Activated CD8-positive, alpha-beta memory T cell treated with anti-CD3 and anti-CD28 coated beads for 24 hours (primary cell): ENCODE measurements around the gene EDARADD.
"Not testable (repeated sequence)": the region's sequence is repeated elsewhere in the genome, so short reads cannot be mapped to it uniquely, and the experiment has no call there.

Experiments
- DNase-seq: peaks from one replicate; pipeline ENCODE4 v3.0.0-alpha.2; 2020

The EDARADD gene

DNA sequence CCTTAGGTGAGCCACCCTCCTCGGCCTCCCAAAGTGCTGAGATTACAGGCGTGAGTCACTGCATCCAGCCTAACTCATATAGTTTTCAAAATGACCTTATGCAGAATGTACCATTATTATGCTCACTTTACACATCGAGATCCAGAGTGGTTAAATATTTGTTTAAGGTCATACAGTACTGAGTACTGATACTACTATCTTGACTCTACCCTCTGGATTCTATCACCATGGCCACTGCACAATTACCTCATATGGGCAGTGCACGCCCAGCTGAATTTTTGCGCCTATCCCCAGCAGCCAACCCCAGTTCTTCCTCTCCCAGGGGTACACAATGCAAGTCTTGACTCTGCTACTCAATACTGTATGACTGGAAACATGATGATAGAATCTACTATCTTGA, 56.7 kb downstream of the EDARADD start:
- no peak for DNase-seq

DNA sequence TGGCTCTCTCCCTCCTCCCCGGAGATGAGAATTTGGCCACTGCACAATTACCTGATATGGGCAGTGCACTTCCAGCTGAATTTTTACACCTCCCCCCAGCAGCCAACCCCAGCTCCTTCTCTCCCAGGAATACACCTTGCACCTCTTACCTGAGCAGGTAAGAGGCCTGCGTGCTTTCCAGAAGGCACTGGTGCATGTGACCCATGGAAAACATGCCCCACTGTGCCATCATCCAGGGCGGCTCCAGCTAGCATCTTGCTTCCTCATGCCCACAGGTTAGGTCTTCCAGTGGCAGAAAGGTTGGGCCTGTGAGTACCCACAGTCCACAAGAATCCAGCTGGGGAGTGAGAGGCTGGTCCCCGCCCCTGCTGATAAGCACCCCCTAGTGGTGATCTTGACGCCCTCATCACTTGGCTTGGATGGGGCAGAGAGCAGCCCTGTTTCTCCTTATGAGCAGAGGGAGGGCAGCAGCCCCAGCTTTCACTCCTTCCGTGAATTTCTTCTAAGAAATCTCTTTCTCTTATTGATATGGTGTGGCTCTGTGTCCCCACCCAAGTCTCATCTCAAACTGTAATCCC, 57.8 kb downstream of the EDARADD start:
- DNase-seq: peak; percentile 68

DNA sequence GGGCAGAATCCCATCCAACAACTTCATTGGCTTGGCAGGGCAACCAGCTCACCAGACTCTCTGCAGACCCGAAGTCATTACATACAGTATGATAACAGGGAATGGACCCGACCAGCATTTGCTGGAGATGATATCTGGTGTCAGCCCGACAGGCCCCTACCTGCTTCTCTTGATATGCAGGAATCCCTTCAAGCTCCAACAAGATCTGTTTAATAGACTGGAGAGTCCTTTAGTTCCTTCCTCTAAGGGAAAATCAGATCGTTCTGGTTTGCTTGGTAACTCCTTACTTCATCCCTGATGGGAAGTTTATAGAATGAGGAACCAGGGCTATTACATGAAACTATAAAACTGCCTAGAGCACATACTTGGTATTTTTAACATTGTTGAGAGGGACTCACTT, 61.2 kb downstream of the EDARADD start:
- no peak for DNase-seq

DNA sequence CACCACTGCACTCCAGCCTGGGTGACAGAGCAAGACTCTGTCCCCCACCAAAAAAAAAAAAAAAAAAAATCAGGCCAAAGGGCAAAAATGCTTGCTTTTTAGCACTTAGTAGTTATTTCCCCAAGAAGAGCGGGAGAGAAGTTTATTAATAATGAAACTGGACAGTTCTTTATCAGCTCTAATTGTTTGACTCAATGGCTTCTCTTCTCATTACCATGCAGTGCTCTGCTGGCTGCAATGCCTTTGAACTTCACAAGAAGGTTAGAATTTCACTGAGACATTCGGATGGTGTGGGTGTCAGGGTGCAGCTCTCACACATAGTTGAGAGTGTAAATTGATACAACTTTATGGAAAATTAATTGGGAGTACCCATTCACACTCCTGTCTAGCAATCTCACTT, 63.7 kb downstream of the EDARADD start:
- DNase-seq: no peak

- no peak for DNase-seq
Measured at GRCh38 chr1:236458996-236459395, 64.9 kb downstream of the EDARADD start.

DNA sequence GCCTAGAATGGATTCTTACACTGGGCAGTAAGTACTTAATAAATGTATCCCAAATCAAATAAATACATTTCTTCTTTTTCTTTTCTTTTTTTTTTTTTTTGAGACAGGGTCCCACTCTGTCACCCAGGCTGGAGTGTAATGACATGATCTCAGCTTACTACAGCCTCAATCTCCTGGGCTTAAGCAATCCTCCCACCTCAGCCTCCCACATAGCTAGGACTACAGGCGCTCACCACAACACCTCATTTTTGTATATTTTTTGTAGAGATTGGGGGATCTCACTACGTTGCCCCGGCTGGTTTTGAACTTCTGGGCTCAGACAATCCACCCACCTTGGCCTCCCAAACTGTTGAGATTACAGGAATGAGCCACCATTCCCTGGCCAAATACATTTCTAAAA, 66.0 kb downstream of the EDARADD start:
- DNase-seq: no peak

DNA sequence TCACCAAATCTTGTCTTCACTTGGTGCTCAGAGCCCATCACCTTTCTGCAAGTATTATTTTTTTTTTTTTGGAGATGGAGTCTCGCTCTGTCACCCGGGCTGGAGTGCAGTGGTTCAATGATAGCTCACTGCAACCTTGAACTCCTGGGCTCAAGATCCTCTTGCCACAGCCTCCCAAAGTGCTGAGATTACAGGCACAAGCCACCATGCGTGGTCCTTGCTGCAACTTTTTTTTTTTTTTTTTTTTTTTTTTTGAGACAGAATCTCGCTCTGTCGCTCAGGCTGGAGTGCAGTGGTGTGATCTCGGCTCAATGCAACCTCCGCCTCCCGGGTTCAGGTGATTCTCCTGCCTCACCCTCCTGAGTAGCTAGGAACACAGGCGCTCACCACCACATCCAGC, 70.1 kb downstream of the EDARADD start:
- DNase-seq: not testable (repeated sequence)

- DNase-seq: no peak
Measured at GRCh38 chr1:236465231-236465958, 71.3 kb downstream of the EDARADD start.

GRCh38 chr1:236465959-236466303, 71.8 kb downstream of the EDARADD start:
- no peak for DNase-seq

- DNase-seq: no peak
Measured at GRCh38 chr1:236467327-236467641, 73.2 kb downstream of the EDARADD start.

DNA sequence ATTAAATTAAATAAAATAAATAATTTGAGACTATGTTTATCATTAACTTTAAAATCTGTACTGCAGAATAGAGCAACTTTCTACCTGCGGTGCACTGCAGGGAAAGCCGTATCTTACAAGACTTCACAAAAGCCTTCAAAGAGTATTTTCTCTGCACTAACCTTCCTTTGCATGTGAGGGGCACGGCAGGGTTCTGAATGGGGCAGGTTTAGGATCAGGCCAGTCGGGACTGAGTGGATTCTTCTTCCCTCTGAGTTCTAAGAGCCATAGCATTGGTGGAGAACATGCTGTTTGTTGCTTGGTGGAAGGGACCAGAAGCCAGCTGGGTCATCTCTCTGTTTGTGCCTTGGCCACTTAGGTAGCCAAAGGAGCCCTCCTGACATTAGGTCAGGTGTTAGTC, 74.5 kb downstream of the EDARADD start:
- no peak for DNase-seq

GRCh38 chr1:236469466-236469865, 75.4 kb downstream of the EDARADD start:
- no peak for DNase-seq

DNA sequence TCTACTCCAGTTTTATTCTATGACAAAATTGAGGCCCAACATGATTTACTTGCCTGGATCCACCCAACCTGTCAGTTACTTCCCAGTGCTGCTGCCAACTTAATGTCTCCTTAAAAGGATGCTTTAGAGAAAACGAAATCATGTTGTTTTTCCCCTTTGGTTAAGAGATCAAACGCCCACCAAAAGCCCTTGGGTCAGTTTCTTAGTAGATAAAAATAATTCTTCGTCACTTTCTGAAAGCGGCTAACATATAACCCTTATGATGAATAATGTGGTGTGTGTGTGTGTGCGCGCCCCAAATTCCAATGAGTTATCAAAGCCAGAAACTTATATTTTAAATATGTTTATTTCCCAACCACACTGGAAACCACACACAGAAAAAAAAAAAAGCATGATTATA, 77.0 kb downstream of the EDARADD start:
- no peak for DNase-seq

DNA sequence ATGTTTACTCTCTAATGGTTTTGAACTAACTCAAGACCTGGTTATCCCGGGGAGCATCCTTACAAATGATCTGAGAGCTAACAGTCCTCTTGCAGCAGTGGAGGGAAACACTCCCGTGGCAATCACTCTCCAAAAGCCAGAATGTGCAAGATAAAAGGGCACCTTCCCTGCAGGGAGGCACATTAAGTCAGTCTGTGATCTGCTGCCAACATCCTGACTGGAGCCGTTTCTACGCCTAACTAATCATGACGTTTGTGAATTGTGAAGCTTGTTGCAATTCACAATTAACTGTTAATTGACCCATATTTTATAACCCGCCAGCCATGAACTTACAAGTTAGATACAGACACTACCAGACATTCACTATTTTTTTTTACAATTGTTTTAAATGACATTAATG, 77.6 kb downstream of the EDARADD start:
- DNase-seq: no peak

DNA sequence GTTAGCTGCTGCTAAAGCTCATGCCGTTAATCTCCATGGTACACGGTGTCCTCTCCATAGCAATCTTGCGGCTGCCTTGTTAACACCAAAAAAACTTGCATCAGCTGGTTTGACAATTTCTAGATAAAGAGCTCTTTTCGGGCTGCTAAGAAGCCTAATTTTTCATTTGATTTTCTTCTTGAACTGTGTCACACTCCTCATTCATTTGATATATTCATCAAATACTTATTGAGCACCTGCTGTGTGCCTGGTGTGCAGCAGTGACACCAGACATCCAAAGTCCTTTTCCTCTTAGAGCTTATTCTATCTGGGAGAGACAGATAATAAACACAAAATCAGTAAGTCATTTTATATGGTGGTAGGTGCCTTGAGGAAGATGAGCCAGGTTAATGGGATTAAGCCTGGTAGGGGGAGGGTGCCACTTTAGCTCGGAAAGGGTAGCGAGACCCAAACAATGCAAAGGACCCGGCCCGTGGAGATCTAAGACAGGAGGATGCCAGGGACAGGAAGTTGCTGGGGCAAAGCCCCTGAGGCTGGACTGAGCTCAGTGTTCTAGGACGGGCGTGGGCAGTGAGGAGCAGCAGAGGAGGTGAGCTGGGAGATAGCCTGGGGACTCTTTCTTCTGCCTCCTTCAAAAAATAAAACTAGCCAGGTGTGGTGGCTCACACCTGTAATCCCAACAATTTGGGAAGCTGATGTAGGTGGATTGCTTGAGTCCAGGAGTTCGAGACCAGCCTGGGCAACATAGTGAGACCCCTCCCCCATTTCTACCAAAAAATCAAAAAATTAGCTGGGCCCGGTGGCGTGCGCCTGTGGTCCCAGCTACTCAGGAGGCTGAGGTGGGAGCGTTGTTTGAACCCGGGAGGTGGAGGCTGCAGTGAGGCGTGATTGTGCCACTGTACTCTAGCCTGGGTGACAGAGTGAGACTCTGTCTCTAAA, 79.0 kb downstream of the EDARADD start:
- DNase-seq: no peak

DNA sequence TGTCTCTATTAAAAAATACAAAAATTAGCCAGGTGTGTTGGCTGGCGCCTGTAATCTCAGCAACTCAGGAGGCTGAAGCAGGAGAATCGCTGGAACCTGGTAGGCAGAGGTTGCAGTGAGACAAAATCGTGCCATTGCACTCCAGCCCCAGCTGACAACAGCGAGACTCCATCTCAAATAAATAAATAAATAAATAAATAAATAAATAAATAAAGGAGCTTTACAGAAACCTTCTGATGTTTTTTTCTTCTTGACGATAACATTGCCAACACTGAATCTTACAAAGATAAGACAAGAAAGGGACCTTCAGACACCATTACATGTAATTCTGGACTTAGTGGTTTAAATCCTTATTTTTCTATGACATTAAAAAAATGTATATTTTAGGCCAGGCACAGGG, 81.9 kb downstream of the EDARADD start:
- no peak for DNase-seq

- no peak for DNase-seq
Measured at GRCh38 chr1:236480758-236481436, 86.8 kb downstream of the EDARADD start.

- no peak for DNase-seq
Measured at GRCh38 chr1:236484310-236484971, 90.4 kb downstream of the EDARADD start.

DNA sequence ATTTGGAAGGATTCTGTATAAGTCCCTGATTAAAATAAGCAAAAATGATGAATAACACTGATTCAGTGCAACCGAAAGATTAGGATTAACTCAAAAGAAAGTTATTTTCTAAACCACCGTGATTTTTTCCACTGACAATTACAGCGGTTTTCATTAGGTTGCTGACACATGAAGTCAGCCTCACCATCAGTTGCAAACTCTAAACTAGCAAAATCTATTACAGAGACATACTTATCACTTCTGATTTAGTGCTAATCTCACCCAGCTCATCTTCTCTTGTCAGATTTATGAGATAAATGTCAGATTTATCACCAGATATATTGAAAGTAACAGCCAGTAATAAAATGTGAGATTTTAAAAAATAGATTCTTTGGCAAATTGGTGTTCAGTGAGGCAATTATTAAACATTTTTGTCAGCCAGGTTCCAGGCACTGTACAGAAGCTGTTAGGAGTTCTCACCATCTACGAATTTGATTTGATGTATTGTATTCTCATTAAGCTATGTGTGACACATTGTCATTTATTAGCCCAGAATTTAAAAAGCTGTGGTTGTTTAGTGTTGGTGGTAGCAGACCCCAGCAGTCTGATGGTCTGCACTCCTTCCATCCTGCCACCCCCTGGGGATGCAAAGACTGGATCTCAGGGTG, 92.4 kb downstream of the EDARADD start:
- no peak for DNase-seq

DNA sequence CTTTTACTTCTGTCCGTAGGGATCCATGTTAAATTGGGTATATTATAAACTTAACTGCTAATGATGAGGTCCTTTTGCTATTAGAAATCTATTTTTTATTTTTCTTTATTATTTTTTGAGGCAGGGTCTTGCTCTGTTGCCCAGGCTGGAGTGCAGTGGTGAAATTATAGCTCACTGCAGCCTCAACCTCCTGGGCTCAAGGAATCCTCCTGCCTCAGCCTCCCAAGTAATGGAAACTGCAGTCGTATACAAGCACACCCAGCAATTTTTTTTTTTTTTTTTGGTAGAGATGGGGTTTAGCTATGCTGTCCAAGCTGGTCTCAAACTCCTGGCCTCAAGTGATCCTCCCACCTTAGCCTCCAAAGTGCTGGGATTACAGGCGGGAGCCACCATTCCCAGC, 95.1 kb downstream of the EDARADD start:
- DNase-seq: not testable (repeated sequence)

DNA sequence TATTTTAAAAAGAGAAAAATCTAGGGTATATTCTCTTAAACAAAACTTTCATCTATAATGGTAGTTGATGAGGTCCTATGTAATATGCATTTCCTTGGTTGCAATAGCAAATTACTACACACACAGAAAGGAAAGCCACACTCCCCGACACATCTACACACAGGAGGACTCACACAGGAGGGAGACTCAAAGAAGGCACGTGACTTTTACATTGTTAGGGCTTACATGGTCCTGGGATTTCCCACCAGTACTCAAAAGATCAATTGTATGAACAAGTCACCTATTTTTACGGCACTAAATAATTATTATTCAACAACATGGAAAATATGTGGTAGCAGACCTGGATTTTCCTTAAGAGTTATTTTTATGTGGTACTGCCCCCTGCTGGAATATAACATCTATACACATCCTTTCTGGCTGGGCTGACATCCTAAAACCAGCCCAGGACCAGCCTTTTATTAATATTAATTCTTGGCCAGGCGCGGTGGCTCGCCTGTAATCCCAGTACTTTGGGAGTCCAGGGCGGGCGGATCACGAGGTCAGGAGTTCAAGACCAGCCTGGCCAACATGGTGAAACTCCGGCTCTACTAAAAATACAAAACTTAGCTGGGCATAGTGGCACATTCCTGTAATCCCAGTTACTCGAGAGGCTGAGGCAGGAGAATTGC, 95.8 kb downstream of the EDARADD start:
- no peak for DNase-seq
